GM18526 (cell line): Measurements from ENCODE around the gene FEM1B.

Experiments
- POLR2A ChIP-seq: IDR thresholded peaks from 3 replicates; pipeline ENCODE4 v1.6.1; 2011; ENCODE audit not compliant: insufficient read length; ENCODE audit errors: extremely low read depth

The FEM1B gene

GRCh38 chr15:68277603-68278344 is at the start of gene FEM1B:
TSS of gene FEM1B (plus strand) at chr15:68277745. CDS start at chr15:68278418, 673 bp downstream.
- peak; percentile 63 for TF ChIP-seq POLR2A

GRCh38 chr15:68228143-68228970 is 49.2 kb upstream of the FEM1B start:
- TF ChIP-seq POLR2A, result no peak

- TF ChIP-seq POLR2A, result no peak
Measured at GRCh38 chr15:68228971-68229385, 48.6 kb upstream of the FEM1B start.

GRCh38 chr15:68229386-68230156 is 48.0 kb upstream of the FEM1B start, which contains the start of gene CLN6:
TSS of gene CLN6 (minus strand) at chr15:68229728. CDS start at chr15:68229584, 144 bp downstream.
- peak; percentile 70 for TF ChIP-seq POLR2A

- no peak for TF ChIP-seq POLR2A
Measured at GRCh38 chr15:68230157-68231100, 47.1 kb upstream of the FEM1B start.

- no peak for TF ChIP-seq POLR2A
Measured at GRCh38 chr15:68231102-68231818, 46.3 kb upstream of the FEM1B start.

GRCh38 chr15:68232449-68232848 is 45.1 kb upstream of the FEM1B start:
- TF ChIP-seq POLR2A, result no peak

GRCh38 chr15:68232937-68233336 is 44.6 kb upstream of the FEM1B start:
- TF ChIP-seq POLR2A, result no peak

- TF ChIP-seq POLR2A, result no peak
Measured at GRCh38 chr15:68234060-68234459, 43.5 kb upstream of the FEM1B start.

GRCh38 chr15:68235022-68235421 is 42.5 kb upstream of the FEM1B start:
- no peak for TF ChIP-seq POLR2A

GRCh38 chr15:68239025-68239424 is 38.5 kb upstream of the FEM1B start:
- TF ChIP-seq POLR2A, result no peak

- no peak for TF ChIP-seq POLR2A
Measured at GRCh38 chr15:68241088-68241935, 36.2 kb upstream of the FEM1B start.

- no peak for TF ChIP-seq POLR2A
Measured at GRCh38 chr15:68244235-68244634, 33.3 kb upstream of the FEM1B start.

- TF ChIP-seq POLR2A, result no peak
Measured at GRCh38 chr15:68249058-68249713, 28.4 kb upstream of the FEM1B start.
